ENCODE measurements around the gene USP46. TPM values are rescaled to one million over a fixed set of nuclear protein-coding genes. Genes with fewer than 3 reads are reported as not detected.

USP46 gene
- total and polyA plus RNA-seq, 2 of the 4 experiments (the other 2 are of a cell fraction), result 9.3 to 15.4 TPM

DNA sequence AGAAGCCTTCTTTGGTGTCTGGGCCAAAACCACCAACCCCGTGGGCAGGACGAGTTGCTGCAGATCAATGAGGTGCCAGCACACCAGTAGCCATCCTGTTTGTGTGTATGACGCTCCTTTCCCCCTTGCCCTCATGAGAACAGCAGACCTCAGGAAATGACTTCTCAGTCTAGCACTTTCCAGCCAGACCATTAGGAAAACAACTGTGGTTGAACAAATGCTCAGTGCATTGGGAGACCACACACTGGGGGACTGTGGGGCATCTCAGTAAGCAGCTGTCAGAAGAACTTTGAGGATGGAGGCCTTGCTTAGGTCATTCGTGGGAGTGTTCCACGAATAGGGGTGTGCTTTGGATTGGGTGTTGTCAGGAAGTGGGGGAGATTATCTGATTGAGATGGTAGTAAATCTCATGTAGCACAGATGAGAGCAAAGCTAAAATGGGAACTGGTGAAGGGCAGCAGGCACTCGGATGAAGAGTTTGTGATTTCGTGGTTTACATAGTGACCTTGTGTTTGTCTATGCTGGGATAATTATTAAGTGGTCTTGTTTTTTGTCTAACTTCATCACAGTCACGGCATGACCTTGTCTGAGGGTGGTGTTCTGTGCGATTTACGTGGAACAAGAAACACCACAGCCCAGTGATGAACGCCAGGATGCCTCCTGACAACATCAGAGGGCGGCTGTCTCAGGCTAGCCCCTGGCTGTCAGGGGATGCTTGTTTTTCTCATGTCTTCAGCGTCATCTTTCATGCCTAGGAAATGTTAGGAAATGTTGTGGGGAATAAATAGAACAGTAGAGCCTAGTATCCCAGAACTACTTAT, 70.1 kb downstream of the USP46 start:
- H3K14ac ChIP-seq (replicated peaks; ENCODE audit: low read depth, low read length), result peak overlapping the region; percentile 80
- H3K79me1 ChIP-seq (ENCODE audit: low read depth in 1 of 2, low read length in 2 of 2), result 0 out of 4 replicates have a peak, but pooled peaks cover 0 to 2% of the 10 kb centered on the region in 2 experiments
- H3K4me3 ChIP-seq (ENCODE audit: insufficient read depth, low read depth, low read length), result no peak overlapping the region
- no peaks in the 10 kb centered on the region for H4K20me1 ChIP-seq (ENCODE audit: insufficient read depth, low read length)
- peak overlapping the region; percentile 13; the same call in 1 of the 2 replicates for H4K5ac ChIP-seq (ENCODE audit: low read depth, low read length)
- no peak; the same call in 1 of the 2 replicates for TF ChIP-seq MAFK (IDR thresholded peaks at IDR 0.05; ENCODE audit: low read depth, low read length)
- TF ChIP-seq, protein P1, sequence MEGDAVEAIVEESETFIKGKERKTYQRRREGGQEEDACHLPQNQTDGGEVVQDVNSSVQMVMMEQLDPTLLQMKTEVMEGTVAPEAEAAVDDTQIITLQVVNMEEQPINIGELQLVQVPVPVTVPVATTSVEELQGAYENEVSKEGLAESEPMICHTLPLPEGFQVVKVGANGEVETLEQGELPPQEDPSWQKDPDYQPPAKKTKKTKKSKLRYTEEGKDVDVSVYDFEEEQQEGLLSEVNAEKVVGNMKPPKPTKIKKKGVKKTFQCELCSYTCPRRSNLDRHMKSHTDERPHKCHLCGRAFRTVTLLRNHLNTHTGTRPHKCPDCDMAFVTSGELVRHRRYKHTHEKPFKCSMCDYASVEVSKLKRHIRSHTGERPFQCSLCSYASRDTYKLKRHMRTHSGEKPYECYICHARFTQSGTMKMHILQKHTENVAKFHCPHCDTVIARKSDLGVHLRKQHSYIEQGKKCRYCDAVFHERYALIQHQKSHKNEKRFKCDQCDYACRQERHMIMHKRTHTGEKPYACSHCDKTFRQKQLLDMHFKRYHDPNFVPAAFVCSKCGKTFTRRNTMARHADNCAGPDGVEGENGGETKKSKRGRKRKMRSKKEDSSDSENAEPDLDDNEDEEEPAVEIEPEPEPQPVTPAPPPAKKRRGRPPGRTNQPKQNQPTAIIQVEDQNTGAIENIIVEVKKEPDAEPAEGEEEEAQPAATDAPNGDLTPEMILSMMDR (conservative IDR thresholded peaks at IDR 0.05; ENCODE audit: low read depth, low read length), result no peak
- TF ChIP-seq POLR2A (IDR thresholded peaks at IDR 0.05; ENCODE audit: low read depth, low read length), result peak; percentile 31
- no peak for TF ChIP-seq RFX5 (IDR thresholded peaks at IDR 0.05; ENCODE audit: low read depth, low read length)
- TF ChIP-seq, protein P2, sequence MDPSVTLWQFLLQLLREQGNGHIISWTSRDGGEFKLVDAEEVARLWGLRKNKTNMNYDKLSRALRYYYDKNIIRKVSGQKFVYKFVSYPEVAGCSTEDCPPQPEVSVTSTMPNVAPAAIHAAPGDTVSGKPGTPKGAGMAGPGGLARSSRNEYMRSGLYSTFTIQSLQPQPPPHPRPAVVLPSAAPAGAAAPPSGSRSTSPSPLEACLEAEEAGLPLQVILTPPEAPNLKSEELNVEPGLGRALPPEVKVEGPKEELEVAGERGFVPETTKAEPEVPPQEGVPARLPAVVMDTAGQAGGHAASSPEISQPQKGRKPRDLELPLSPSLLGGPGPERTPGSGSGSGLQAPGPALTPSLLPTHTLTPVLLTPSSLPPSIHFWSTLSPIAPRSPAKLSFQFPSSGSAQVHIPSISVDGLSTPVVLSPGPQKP (IDR thresholded peaks at IDR 0.05; ENCODE audit: borderline replicate concordance, low read depth, low read length), result no peak
- peak; percentile 78 for TF ChIP-seq FOS (IDR thresholded peaks at IDR 0.05; ENCODE audit: low read depth, low read length)
- TF ChIP-seq SMC3 (IDR thresholded peaks at IDR 0.05; ENCODE audit: low read depth, low read length), result no peak
- TF ChIP-seq RAD21 (IDR thresholded peaks at IDR 0.05; ENCODE audit: low read length), result peak; percentile 2; the same call in 1 of the 2 replicates
- TF ChIP-seq CEBPB (IDR thresholded peaks at IDR 0.05; ENCODE audit: low read depth, low read length), result peak; percentile 5; the same call in 1 of the 2 replicates
- TF ChIP-seq, protein P3, sequence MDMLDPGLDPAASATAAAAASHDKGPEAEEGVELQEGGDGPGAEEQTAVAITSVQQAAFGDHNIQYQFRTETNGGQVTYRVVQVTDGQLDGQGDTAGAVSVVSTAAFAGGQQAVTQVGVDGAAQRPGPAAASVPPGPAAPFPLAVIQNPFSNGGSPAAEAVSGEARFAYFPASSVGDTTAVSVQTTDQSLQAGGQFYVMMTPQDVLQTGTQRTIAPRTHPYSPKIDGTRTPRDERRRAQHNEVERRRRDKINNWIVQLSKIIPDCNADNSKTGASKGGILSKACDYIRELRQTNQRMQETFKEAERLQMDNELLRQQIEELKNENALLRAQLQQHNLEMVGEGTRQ (IDR thresholded peaks at IDR 0.05; ENCODE audit: low read depth, low read length), result 0 out of 2 replicates have a peak, but pooled peaks have one; percentile 15
- peak overlapping the region; percentile 74 for H2BK120ac ChIP-seq (ENCODE audit: low read depth, low read length)
- no peak overlapping the region for H3K4me2 ChIP-seq (ENCODE audit: low read depth, low read length)
- peak overlapping the region; percentile 78 for H4K91ac ChIP-seq (ENCODE audit: insufficient read depth, low read depth, low read length)
- peak overlapping the region; percentile 35 for H2AFZ ChIP-seq (replicated peaks; ENCODE audit: low read length, poor library complexity)
- H3K4ac ChIP-seq (ENCODE audit: low read depth, low read length), result peak overlapping the region; percentile 79
- H2AK5ac ChIP-seq (ENCODE audit: low read depth, low read length), result peak overlapping the region; percentile 94; the same call in 1 of the 2 replicates
- WGBS, 2 experiments (ENCODE audit: extremely low coverage in 2 of 2, insufficient read length in 1 of 2), result 10% methylated on average over 5 of the region's 13 CpGs; no CpG with 5 or more reads in 1 of the 2 experiments
- H3K4me1 ChIP-seq (ENCODE audit: control insufficient read depth, insufficient read depth, low read length), result peaks cover 14% of the 10 kb centered on the region
- ChIA-PET CTCF (interaction anchor here (1.1 to 1.9 kb wide), 4 partner anchors 12 to 69 kb away, joined by 3 to 6 read pairs (median 4); no protein-coding TSS in a partner anchor), POLR2A (ENCODE audit: unreplicated experiment) (no interaction called here)
- in situ Hi-C loops (cut with MboI; ENCODE audit: low sequenced_read_pairs), result no loop called here
- H3K36me3 ChIP-seq (ENCODE audit: control insufficient read depth, insufficient read depth, low read length), result peaks cover 6% of the 10 kb centered on the region
- peak overlapping the region; percentile 25 for H2BK5ac ChIP-seq (ENCODE audit: low read depth, low read length, poor library complexity, severe bottlenecking)
- peak overlapping the region; percentile 0; the same call in 1 of the 2 replicates for H3K56ac ChIP-seq (ENCODE audit: extremely low read depth, insufficient read depth, low read length)
- H2BK15ac ChIP-seq (ENCODE audit: low read depth, low read length), result peak overlapping the region; percentile 8; the same call in 1 of the 3 replicates
- peak overlapping the region; percentile 7; the same call in 1 of the 2 replicates for H3K27ac ChIP-seq (ENCODE audit: insufficient read depth, low read length)
- peaks cover 21% of the 10 kb centered on the region for H3K9me1 ChIP-seq (ENCODE audit: insufficient read depth, low read length)
- H3K27me3 ChIP-seq (ENCODE audit: control insufficient read depth, insufficient read depth, low read length), result no peaks in the 10 kb centered on the region
- no TSS peak for BruUV-seq (replicated peaks)
- peak overlapping the region; percentile 36; the same call in 1 of the 2 replicates for H3K18ac ChIP-seq (ENCODE audit: low read depth, low read length)
- intact Hi-C loops (cut with micrococcal nuclease), result loop anchor here (2.0 kb wide), 1 partner anchor 392 kb away; no protein-coding TSS in a partner anchor
- peak overlapping the region; percentile 34 to 70 for H4K8ac ChIP-seq (ENCODE audit: low read depth in 2 of 2, low read length in 2 of 2)
- peak overlapping the region; percentile 69 for H3K23ac ChIP-seq (ENCODE audit: low read depth, low read length)
- dilution Hi-C loops (cut with HindIII; ENCODE audit: low sequenced_read_pairs, unreplicated experiment), result no loop called here
- DNase-seq (peak; percentile 97), ATAC-seq (ENCODE audit: low read depth) (peak; percentile 84)
- peak overlapping the region; percentile 87 for H2BK20ac ChIP-seq (ENCODE audit: low read depth, low read length)
- H3K9me3 ChIP-seq (ENCODE audit: control insufficient read depth, insufficient read depth, low read length), result no peaks in the 10 kb centered on the region
- H3K9ac ChIP-seq (ENCODE audit: low read depth, low read length), result no peak overlapping the region
- H2AK9ac ChIP-seq (replicated peaks; ENCODE audit: low read depth, low read length, poor library complexity), result no peak overlapping the region
